Spleen (tissue), 11 donors: Measurements from ENCODE around the gene MAPK1. TPM values are rescaled to one million over a fixed set of nuclear protein-coding genes. Genes with fewer than 3 reads are reported as not detected.
A peak's percentile ranks its signal among the peaks of the same experiment; 100 is the strongest.
"Not testable (repeated sequence)": the region's sequence is repeated elsewhere in the genome, so short reads cannot be mapped to it uniquely, and the experiment has no call there.

Experiments
- DNase-seq: peaks from one replicate; pipeline ENCODE4 v3.0.0-alpha.2; 2020
- H3K27ac ChIP-seq, 8 donors: fragments of 200-600 bp; sonication (generic) in 7 of 8; 1 replicate in 4 of 8; 2 replicates in 4 of 8; pipeline versions ENCODE4 v1.5.0 to v1.8.0; 2016 to 2021; ENCODE audit warnings: inconsistent platforms in 4 of 8, mild to moderate bottlenecking in 4 of 8, moderate library complexity in 1 of 8
- H3K27me3 ChIP-seq, 7 donors: fragments of 200-600 bp; sonication (generic) in 6 of 7; replicated peaks in 1 of 7; 1 replicate in 4 of 7; 2 replicates in 3 of 7; pipeline versions ENCODE4 v1.5.0 to v1.8.0; 2016 to 2021; ENCODE audit warnings: inconsistent platforms in 3 of 7, mild to moderate bottlenecking in 1 of 7
- H3K36me3 ChIP-seq, 6 donors: fragments of 200-600 bp; sonication (generic) in 5 of 6; 1 replicate in 4 of 6; 2 replicates in 2 of 6; pipeline versions ENCODE4 v1.5.0 to v1.8.0; 2016 to 2021; ENCODE audit warnings: inconsistent platforms in 2 of 6
- H3K4me1 ChIP-seq, 6 donors: fragments of 200-600 bp; sonication (generic) in 5 of 6; 1 replicate in 3 of 6; 2 replicates in 3 of 6; pipeline versions ENCODE4 v1.5.0 to v1.8.0; 2016 to 2021; ENCODE audit warnings: inconsistent platforms in 3 of 6
- H3K4me3 ChIP-seq, 8 donors: fragments of 200-600 bp; sonication (generic) in 7 of 8; 1 replicate in 4 of 8; 2 replicates in 4 of 8; pipeline versions ENCODE4 v1.5.0 to v1.8.0; 2016 to 2021; ENCODE audit warnings: inconsistent platforms in 4 of 8, mild to moderate bottlenecking in 4 of 8, moderate library complexity in 2 of 8
- H3K9me3 ChIP-seq, 8 donors: fragments of 200-600 bp; sonication (generic) in 7 of 8; 1 replicate in 4 of 8; 2 replicates in 4 of 8; pipeline versions ENCODE4 v1.5.0 to v1.8.0; 2016 to 2021; ENCODE audit warnings: inconsistent platforms in 4 of 8
- CTCF ChIP-seq, 11 experiments: fragments of 200-600 bp in 7 of 11; fragments of 450-650 bp in 4 of 11; sonication (generic) in 4 of 11; IDR thresholded peaks in 8 of 11; conservative IDR thresholded peaks in 3 of 11; 1 replicate in 7 of 11; 2 replicates in 4 of 11; pipeline versions ENCODE4 v1.4.0 to v1.8.0; 2016 to 2021; ENCODE audit warnings: antibody characterized with exemption in 11 of 11, inconsistent platforms in 4 of 11, mild to moderate bottlenecking in 1 of 11
- POLR2A ChIP-seq, 3 donors: fragments of 450-650 bp; IDR thresholded peaks; one replicate each; pipeline ENCODE4 v1.5.1; 2017; ENCODE audit warnings: antibody characterized with exemption in 3 of 3, mild to moderate bottlenecking in 1 of 3
- POLR2AphosphoS5 ChIP-seq, 3 donors: sonication (generic); formaldehyde crosslinking; IDR thresholded peaks; one replicate each; pipeline ENCODE4 v1.5.1; 2017; ENCODE audit warnings: antibody characterized with exemption in 3 of 3
- WGBS, 5 donors: extraction: QIAGEN DNeasy Blood & Tissue Kit in 3 of 5; methylation state at CpG; one replicate each; pipeline versions ENCODE4 v1.1.5 to v1.1.7; 2013 to 2018; 5-methylcytosine and 5-hydroxymethylcytosine counted together
- intact Hi-C: fragments of 100-400 bp; cut with DNase I; formaldehyde crosslinking; loops from one replicate; pipeline ENCODE4 v1.15.0; 2023; ENCODE audit warnings: low total_unique reads
- polyA plus RNA-seq, 3 donors: library from polyadenylated mRNA; stranded (reverse); fragments of 200-250 nt; gene quantifications; one replicate each; pipeline ENCODE4 v1.2.1, GENCODE V29; 2013
- total RNA-seq, 7 donors: library from RNA; depleted of rRNA in 3 of 7; stranded (reverse); fragments of >200 nt in 3 of 7; fragmentation: NEBNext Ultra II Directional in 4 of 7; extraction: Animal tissue kit (Norgen Biotek cat#: 25700) in 4 of 7; gene quantifications; one replicate each; pipeline versions ENCODE4 v1.1.0 to v1.2.1, GENCODE V29; 2016 to 2021
- donor health status: healthy with polysubstance abuse.
- donor health status: DM: no; HTN: no; CAD: no; lungs with moderate emphysema.
- donor health status: DM: no; HTN: no; CAD: no.
- donor health status: Bipolar disorder and iron deficiency.
- donor health status: healthy.
- donor health status: DM: no; HTN: no; CAD: no.
- donor health status: DM: yes; HTN: yes; CAD: no.

Gene MAPK1
- total and polyA plus RNA-seq, 10 donors = 11.6 to 165 (median 106) TPM

- H3K4me3 ChIP-seq = no peak overlapping the region
- no peak overlapping the region for H3K27ac ChIP-seq
- TF ChIP-seq POLR2AphosphoS5 (IDR thresholded peaks at IDR 0.05) (no peak), CTCF (IDR thresholded peaks at IDR 0.05 in 8 of 11, conservative IDR thresholded peaks at IDR 0.05 in 3 of 11) (no peak), POLR2A (IDR thresholded peaks at IDR 0.05) (no peak)
- intact Hi-C loops = no loop called here
- no peaks in the 10 kb centered on the region for H3K9me3 ChIP-seq
- 88 to 98% (median 95%) methylated on average over 9 of the region's 9 CpGs for WGBS, 5 donors
- H3K36me3 ChIP-seq = peaks cover 0 to 100% (median 81%) of the 10 kb centered on the region in 6 donors
- H3K27me3 ChIP-seq = no peaks in the 10 kb centered on the region
- peaks cover 0 to 10% (median 1%) of the 10 kb centered on the region in 6 donors for H3K4me1 ChIP-seq
- DNase-seq = no peak
Measured at GRCh38 chr22:21802056-21802455, 65.4 kb downstream of the MAPK1 start.

- H3K27ac ChIP-seq, DNase-seq, H3K27me3 ChIP-seq, H3K9me3 ChIP-seq, H3K4me3 ChIP-seq, intact Hi-C loops: not testable (repeated sequence)
- Histone ChIP-seq H3K36me3 (peaks cover 0 to 100% (median 78%) of the 10 kb centered on the region in 6 donors), H3K4me1 (peaks cover 0 to 10% (median 1%) of the 10 kb centered on the region in 6 donors)
- WGBS, 5 donors = 97 to 99% (median 98%) methylated on average over 7 of the region's 7 CpGs
Measured at GRCh38 chr22:21801304-21801644, 66.2 kb downstream of the MAPK1 start.

- Histone ChIP-seq H3K4me1 (peaks cover 0 to 10% (median 1%) of the 10 kb centered on the region in 6 donors), H3K27me3 (no peaks in the 10 kb centered on the region), H3K36me3 (peaks cover 0 to 100% (median 75%) of the 10 kb centered on the region in 6 donors), H3K9me3 (no peaks in the 10 kb centered on the region), H3K4me3 (no peak overlapping the region), H3K27ac (no peak overlapping the region)
- WGBS, 5 donors = 96 to 99% (median 97%) methylated on average over 9 of the region's 9 CpGs
- DNase-seq = no peak
- TF ChIP-seq POLR2A (IDR thresholded peaks at IDR 0.05) (no peak), CTCF (IDR thresholded peaks at IDR 0.05 in 8 of 11, conservative IDR thresholded peaks at IDR 0.05 in 3 of 11) (no peak), POLR2AphosphoS5 (IDR thresholded peaks at IDR 0.05) (no peak)
- intact Hi-C loops = no loop called here
Measured at GRCh38 chr22:21800552-21801303, 66.7 kb downstream of the MAPK1 start.

- peak overlapping the region in 6 of 8 donors; percentile 6 to 75 (median 44) for H3K27ac ChIP-seq
- H3K4me1 ChIP-seq = peaks cover 0 to 10% (median 1%) of the 10 kb centered on the region in 6 donors
- no peak for DNase-seq
- H3K4me3 ChIP-seq = no peak overlapping the region
- intact Hi-C loops = no loop called here
- TF ChIP-seq POLR2AphosphoS5 (IDR thresholded peaks at IDR 0.05) (no peak), CTCF (IDR thresholded peaks at IDR 0.05 in 8 of 11, conservative IDR thresholded peaks at IDR 0.05 in 3 of 11) (peak in 2 of 11 experiments; percentile 9 to 19), POLR2A (IDR thresholded peaks at IDR 0.05) (no peak)
- no peaks in the 10 kb centered on the region for H3K9me3 ChIP-seq
- 66 to 77% (median 69%) methylated on average over 5 of the region's 5 CpGs for WGBS, 5 donors
- H3K27me3 ChIP-seq = no peaks in the 10 kb centered on the region
- peaks cover 0 to 100% (median 61%) of the 10 kb centered on the region in 6 donors for H3K36me3 ChIP-seq
Measured at GRCh38 chr22:21797444-21798221, 69.8 kb downstream of the MAPK1 start.
